IMR-90 (cell line): ENCODE data around the gene FOXC2. TPM values are rescaled to one million over a fixed set of nuclear protein-coding genes. Genes with fewer than 3 reads are reported as not detected.

Source experiments
- ATAC-seq: fragments of 200-7000 bp; cut with Tn5 transposase; 2 replicates; pipeline ENCODE4 v1.9.1; 2020; ENCODE audit warnings: low read depth, mild to moderate bottlenecking, moderate library complexity
- BruUV-seq: library from RNA; stranded (reverse); fragments of 400-500 nt; replicated peaks from 2 replicates; lab custom pipeline; 2021; lab: Mats Ljungman, UMichigan
- CTCF ChIA-PET: fragments of 300-600 bp; formaldehyde crosslinking; extraction: SDS; loops from one replicate; lab custom pipeline; 2021; ENCODE audit warnings: antibody characterized with exemption; lab: Yijun Ruan, JAX
- POLR2A ChIA-PET: fragments of 300-600 bp; sonication (Branson Sonifier 250); formaldehyde crosslinking; loops from one replicate; lab custom pipeline; 2022; ENCODE audit warnings: antibody characterized with exemption; ENCODE audit not compliant: unreplicated experiment; lab: Charles Lee
- DNase-seq: peaks from one replicate; pipeline ENCODE4 v3.0.0; 2013
- H2AFZ ChIP-seq: replicated peaks from 2 replicates; pipeline ENCODE3; 2013; ENCODE audit warnings: low read length, mild to moderate bottlenecking; ENCODE audit not compliant: poor library complexity
- H2AK5ac ChIP-seq: 2 replicates; pipeline ENCODE4 v1.6.1; 2013; ENCODE audit warnings: low read depth, low read length, inconsistent platforms
- H2AK9ac ChIP-seq: replicated peaks from 2 replicates; pipeline ENCODE3; 2013; ENCODE audit warnings: mild to moderate bottlenecking, low read depth, low read length, moderate library complexity; ENCODE audit not compliant: poor library complexity
- H2BK120ac ChIP-seq: 2 replicates; pipeline ENCODE4 v1.6.1; 2013; ENCODE audit warnings: low read depth, low read length, inconsistent platforms
- H2BK15ac ChIP-seq: 3 replicates; pipeline ENCODE4 v1.6.1; 2013; ENCODE audit warnings: low read depth, low read length, inconsistent platforms
- H2BK20ac ChIP-seq: 2 replicates; pipeline ENCODE4 v1.6.1; 2013; ENCODE audit warnings: low read depth, mild to moderate bottlenecking, inconsistent platforms, low read length, moderate library complexity
- H2BK5ac ChIP-seq: 2 replicates; pipeline ENCODE4 v1.6.1; 2013; ENCODE audit warnings: mild to moderate bottlenecking, low read depth, low read length, inconsistent platforms; ENCODE audit not compliant: poor library complexity, severe bottlenecking
- H3K14ac ChIP-seq: replicated peaks from 2 replicates; pipeline ENCODE4 v1.6.1; 2013; ENCODE audit warnings: low read depth, low read length, inconsistent platforms
- H3K18ac ChIP-seq: 2 replicates; pipeline ENCODE4 v1.6.1; 2013; ENCODE audit warnings: low read depth, low read length, control low read depth
- H3K23ac ChIP-seq: 2 replicates; pipeline ENCODE4 v1.6.1; 2013; ENCODE audit warnings: low read depth, low read length, inconsistent platforms
- H3K27ac ChIP-seq: 2 replicates; pipeline ENCODE4 v1.5.1; 2013; ENCODE audit warnings: mild to moderate bottlenecking, control low read depth, low read length; ENCODE audit not compliant: insufficient read depth
- H3K27me3 ChIP-seq: 2 replicates; pipeline ENCODE4 v1.6.1; 2013; ENCODE audit warnings: low read length; ENCODE audit not compliant: control insufficient read depth, insufficient read depth
- H3K36me3 ChIP-seq: 2 replicates; pipeline ENCODE4 v1.6.1; 2013; ENCODE audit warnings: low read length, mixed read lengths; ENCODE audit not compliant: control insufficient read depth, insufficient read depth
- H3K4ac ChIP-seq: 2 replicates; pipeline ENCODE4 v1.6.1; 2013; ENCODE audit warnings: low read depth, low read length, inconsistent platforms
- H3K4me1 ChIP-seq: 2 replicates; pipeline ENCODE4 v1.6.1; 2013; ENCODE audit warnings: low read length, mixed read lengths; ENCODE audit not compliant: control insufficient read depth, insufficient read depth
- H3K4me2 ChIP-seq: 2 replicates; pipeline ENCODE4 v1.6.1; 2013; ENCODE audit warnings: low read depth, mild to moderate bottlenecking, control low read depth, low read length, moderate library complexity
- H3K4me3 ChIP-seq: 2 replicates; pipeline ENCODE4 v1.5.1; 2013; ENCODE audit warnings: low read depth, mild to moderate bottlenecking, control low read depth, low read length, moderate library complexity; ENCODE audit not compliant: insufficient read depth
- H3K56ac ChIP-seq: 2 replicates; pipeline ENCODE4 v1.6.1; 2013; ENCODE audit warnings: low read length, inconsistent platforms; ENCODE audit not compliant: insufficient read depth; ENCODE audit errors: extremely low read depth
- H3K79me1 ChIP-seq, 2 experiments: 2 replicates each; pipeline ENCODE4 v1.6.1; 2013; ENCODE audit warnings: low read length in 2 of 2, inconsistent platforms in 1 of 2, low read depth in 1 of 2
- H3K9ac ChIP-seq: 2 replicates; pipeline ENCODE4 v1.6.1; 2013; ENCODE audit warnings: low read depth, low read length, control low read depth
- H3K9me1 ChIP-seq: 2 replicates; pipeline ENCODE4 v1.6.1; 2013; ENCODE audit warnings: low read length, inconsistent platforms; ENCODE audit not compliant: insufficient read depth
- H3K9me3 ChIP-seq: 2 replicates; pipeline ENCODE4 v1.6.1; 2013; ENCODE audit warnings: low read length; ENCODE audit not compliant: control insufficient read depth, insufficient read depth
- H4K20me1 ChIP-seq: 2 replicates; pipeline ENCODE4 v1.6.1; 2013; ENCODE audit warnings: low read length, inconsistent platforms; ENCODE audit not compliant: insufficient read depth
- H4K5ac ChIP-seq: 2 replicates; pipeline ENCODE4 v1.6.1; 2013; ENCODE audit warnings: mild to moderate bottlenecking, low read depth, low read length, control low read depth
- H4K8ac ChIP-seq, 2 experiments: 2 replicates each; pipeline ENCODE4 v1.6.1; 2013; ENCODE audit warnings: low read depth in 2 of 2, low read length in 2 of 2, control low read depth in 1 of 2, inconsistent platforms in 1 of 2
- H4K91ac ChIP-seq: 2 replicates; pipeline ENCODE4 v1.6.1; 2013; ENCODE audit warnings: low read depth, low read length, inconsistent platforms; ENCODE audit not compliant: insufficient read depth
- CEBPB ChIP-seq: IDR thresholded peaks from 2 replicates; pipeline ENCODE4 v1.6.1; 2012; ENCODE audit warnings: low read depth, low read length, improper control_type of control experiment
- CHD1 ChIP-seq: IDR thresholded peaks from 2 replicates; pipeline ENCODE4 v1.6.1; 2012; ENCODE audit warnings: low read depth, low read length, improper control_type of control experiment
- FOS ChIP-seq: fragments of 150-350 bp; IDR thresholded peaks from 2 replicates; pipeline ENCODE4 v1.6.1; 2016; ENCODE audit warnings: low read depth, low read length
- MAFK ChIP-seq: IDR thresholded peaks from 2 replicates; pipeline ENCODE4 v1.6.1; 2012; ENCODE audit warnings: low read depth, low read length, improper control_type of control experiment
- MAZ ChIP-seq: IDR thresholded peaks from 2 replicates; pipeline ENCODE4 v1.6.1; 2012; ENCODE audit warnings: low read depth, mild to moderate bottlenecking, low read length, improper control_type of control experiment, moderate library complexity, borderline replicate concordance
- POLR2A ChIP-seq: IDR thresholded peaks from 2 replicates; pipeline ENCODE4 v1.6.1; 2012; ENCODE audit warnings: mild to moderate bottlenecking, low read depth, low read length
- RAD21 ChIP-seq: IDR thresholded peaks from 2 replicates; pipeline ENCODE4 v1.6.1; 2012; ENCODE audit warnings: low read length, improper control_type of control experiment
- RCOR1 ChIP-seq: IDR thresholded peaks from 2 replicates; pipeline ENCODE4 v1.6.1; 2012; ENCODE audit warnings: mild to moderate bottlenecking, low read length, improper control_type of control experiment; ENCODE audit not compliant: insufficient replicate concordance
- SMC3 ChIP-seq: fragments of 150-350 bp; IDR thresholded peaks from 2 replicates; pipeline ENCODE4 v1.6.1; 2016; ENCODE audit warnings: low read depth, mild to moderate bottlenecking, antibody characterized with exemption, low read length, moderate library complexity
- WGBS, 2 experiments: methylation state at CpG; one replicate each; pipeline versions ENCODE4 v1.1.5 to v1.1.7; 2013; ENCODE audit warnings: missing lambda C conversion rate in 2 of 2; ENCODE audit not compliant: insufficient read length in 1 of 2; ENCODE audit errors: extremely low coverage in 2 of 2; 5-methylcytosine and 5-hydroxymethylcytosine counted together
- dilution Hi-C: fragments of 300-500 bp; cut with HindIII; formaldehyde crosslinking; loops from one replicate; pipeline ENCODE4 v1.14.3; 2018; ENCODE audit warnings: low sequenced_read_pairs; ENCODE audit not compliant: unreplicated experiment
- in situ Hi-C: fragments of 300-500 bp; cut with MboI; formaldehyde crosslinking; loops from 3 replicates; pipeline ENCODE4 v1.14.3; 2019; ENCODE audit warnings: low sequenced_read_pairs, inconsistent platforms, mixed read lengths
- intact Hi-C: fragments of 100-400 bp; cut with micrococcal nuclease; formaldehyde crosslinking; loops from 2 replicates; pipeline ENCODE4 v1.10.0; 2022
- polyA plus RNA-seq, 3 experiments: library from polyadenylated mRNA; depleted of rRNA; stranded (reverse); fragments of >200 nt; gene quantifications; 2 replicates each; pipeline ENCODE4 v1.2.3, GENCODE V29; 2012; ENCODE audit warnings: low replicate concordance in 1 of 3
- total RNA-seq: library from RNA; depleted of rRNA; stranded (reverse); fragments of >200 nt; gene quantifications from 2 replicates; pipeline ENCODE4 v1.2.3, GENCODE V29; 2012
- TF ChIP-seq, protein P1 (sequence below): conservative IDR thresholded peaks from 2 replicates; pipeline ENCODE4 v1.5.1; 2012; ENCODE audit warnings: mild to moderate bottlenecking, low read depth, low read length, improper control_type of control experiment

FOXC2 gene
- total and polyA plus RNA-seq, 2 of the 4 experiments (the other 2 are of a cell fraction) = 0.90 to 6.4 TPM

DNA sequence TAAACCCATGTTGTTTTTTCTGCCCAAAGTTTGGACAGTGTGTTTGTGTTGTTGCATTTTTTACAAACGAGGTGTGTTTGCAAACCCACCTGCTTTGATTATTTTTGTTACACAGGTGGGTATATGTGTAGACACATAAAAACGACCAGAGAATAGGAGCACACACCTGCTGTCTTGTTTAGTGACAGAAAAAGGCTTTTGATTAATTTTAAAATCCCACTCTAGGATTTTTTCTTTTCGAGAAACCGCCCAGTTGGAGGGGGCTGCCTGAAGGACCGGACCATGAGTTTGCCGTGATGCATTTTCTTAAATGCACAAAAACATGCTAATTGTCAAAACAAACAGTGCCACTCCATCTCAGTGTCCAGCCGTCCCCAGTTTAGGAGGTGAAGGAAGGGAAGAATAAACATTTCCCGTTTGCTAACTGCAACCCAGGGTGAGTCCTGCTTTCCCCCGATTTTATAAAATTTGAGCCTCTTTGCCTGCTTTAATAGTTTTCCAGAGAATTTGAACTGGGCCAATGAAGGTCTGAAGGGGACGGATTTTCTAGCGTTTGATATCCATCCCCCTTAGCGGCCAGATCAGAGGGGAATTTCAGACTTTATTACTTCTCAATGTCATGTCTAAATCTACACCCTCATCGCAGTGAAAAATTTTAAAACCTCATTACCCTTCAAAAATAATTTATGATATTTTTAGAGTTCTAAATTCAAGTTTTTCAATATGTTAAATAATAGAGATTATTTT lies 3.2 kb downstream of the FOXC2 start:
- H3K36me3 ChIP-seq = no peaks in the 10 kb centered on the region
- no peak for DNase-seq

More for the DNA sequence above, 3.2 kb downstream of the FOXC2 start:
- 100% methylated on average over 1 of the region's 13 CpGs; no CpG with 5 or more reads in 1 of the 2 experiments for WGBS, 2 experiments
- no peaks in the 10 kb centered on the region for H3K27me3 ChIP-seq
- peak overlapping the region; percentile 13; the same call in 1 of the 2 replicates for H3K9ac ChIP-seq
- ATAC-seq = no peak
- peaks cover 14 to 49% of the 10 kb centered on the region in 2 experiments for H3K79me1 ChIP-seq
- no peak overlapping the region for H3K4ac ChIP-seq
- intact Hi-C loops = loop anchor here (10.0 kb wide), 1 partner anchor 1065 kb away; no protein-coding TSS in a partner anchor
- in situ Hi-C loops = loop anchor here (5.0 kb wide), 1 partner anchor 492 kb away; no protein-coding TSS in a partner anchor
- BruUV-seq = TSS peak; percentile 29
- H3K14ac ChIP-seq = 0 out of 2 replicates have a peak overlapping the region, but pooled peaks have one; percentile 4
- dilution Hi-C loops = no loop called here
- no peak overlapping the region for H2BK20ac ChIP-seq
- no peak overlapping the region for H3K18ac ChIP-seq
- no peak overlapping the region for H2BK5ac ChIP-seq
- no peak overlapping the region for H2BK15ac ChIP-seq
- ChIA-PET CTCF (interaction anchor here (0.6 to 1.8 kb wide), 2 partner anchors 493 to 651 kb away, joined by 4 to 5 read pairs; no protein-coding TSS in a partner anchor), POLR2A (interaction anchor here (0.5 to 0.6 kb wide), 2 partner anchors 8 to 719 kb away, joined by 3 read pairs; no protein-coding TSS in a partner anchor)
- H2AK9ac ChIP-seq = no peak overlapping the region
- peak overlapping the region; percentile 97 for H3K4me2 ChIP-seq
- H4K91ac ChIP-seq = no peak overlapping the region
- H4K5ac ChIP-seq = no peak overlapping the region
- 0 out of 2 replicates have a peak, but pooled peaks cover 7% of the 10 kb centered on the region for H4K20me1 ChIP-seq
- H3K23ac ChIP-seq = peak overlapping the region; percentile 19; the same call in 1 of the 2 replicates
- TF ChIP-seq RCOR1 (no peak), MAFK (no peak), RAD21 (no peak), CEBPB (no peak), CHD1 (no peak), POLR2A (no peak), SMC3 (no peak), FOS (no peak), MAZ (no peak)
- TF ChIP-seq, protein P1, sequence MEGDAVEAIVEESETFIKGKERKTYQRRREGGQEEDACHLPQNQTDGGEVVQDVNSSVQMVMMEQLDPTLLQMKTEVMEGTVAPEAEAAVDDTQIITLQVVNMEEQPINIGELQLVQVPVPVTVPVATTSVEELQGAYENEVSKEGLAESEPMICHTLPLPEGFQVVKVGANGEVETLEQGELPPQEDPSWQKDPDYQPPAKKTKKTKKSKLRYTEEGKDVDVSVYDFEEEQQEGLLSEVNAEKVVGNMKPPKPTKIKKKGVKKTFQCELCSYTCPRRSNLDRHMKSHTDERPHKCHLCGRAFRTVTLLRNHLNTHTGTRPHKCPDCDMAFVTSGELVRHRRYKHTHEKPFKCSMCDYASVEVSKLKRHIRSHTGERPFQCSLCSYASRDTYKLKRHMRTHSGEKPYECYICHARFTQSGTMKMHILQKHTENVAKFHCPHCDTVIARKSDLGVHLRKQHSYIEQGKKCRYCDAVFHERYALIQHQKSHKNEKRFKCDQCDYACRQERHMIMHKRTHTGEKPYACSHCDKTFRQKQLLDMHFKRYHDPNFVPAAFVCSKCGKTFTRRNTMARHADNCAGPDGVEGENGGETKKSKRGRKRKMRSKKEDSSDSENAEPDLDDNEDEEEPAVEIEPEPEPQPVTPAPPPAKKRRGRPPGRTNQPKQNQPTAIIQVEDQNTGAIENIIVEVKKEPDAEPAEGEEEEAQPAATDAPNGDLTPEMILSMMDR = no peak
- no peak overlapping the region for H4K8ac ChIP-seq
- peak overlapping the region; percentile 98; the same call in 1 of the 2 replicates for H3K4me3 ChIP-seq
- no peak overlapping the region for H3K56ac ChIP-seq
- no peak overlapping the region for H3K27ac ChIP-seq
- no peaks in the 10 kb centered on the region for H3K9me3 ChIP-seq
- no peak overlapping the region for H2AK5ac ChIP-seq
- peaks cover 8% of the 10 kb centered on the region for H3K4me1 ChIP-seq
- no peak overlapping the region for H2AFZ ChIP-seq
- peak overlapping the region; percentile 1 for H2BK120ac ChIP-seq
- H3K9me1 ChIP-seq = peaks cover 6% of the 10 kb centered on the region
